Cerebellar cortex (tissue), 1 donor: Measurements from ENCODE around the gene LRPAP1.
A peak's percentile ranks its signal among the peaks of the same experiment; 100 is the strongest.

ENCODE experiments used
- DNase-seq: peaks from one replicate; pipeline ENCODE4 v3.0.0-alpha.2; 2015; ENCODE audit warnings: low spot score

LRPAP1 gene

GRCh38 chr4:3500111-3500510 lies 32.1 kb downstream of the LRPAP1 start:
- no peak for DNase-seq

DNA sequence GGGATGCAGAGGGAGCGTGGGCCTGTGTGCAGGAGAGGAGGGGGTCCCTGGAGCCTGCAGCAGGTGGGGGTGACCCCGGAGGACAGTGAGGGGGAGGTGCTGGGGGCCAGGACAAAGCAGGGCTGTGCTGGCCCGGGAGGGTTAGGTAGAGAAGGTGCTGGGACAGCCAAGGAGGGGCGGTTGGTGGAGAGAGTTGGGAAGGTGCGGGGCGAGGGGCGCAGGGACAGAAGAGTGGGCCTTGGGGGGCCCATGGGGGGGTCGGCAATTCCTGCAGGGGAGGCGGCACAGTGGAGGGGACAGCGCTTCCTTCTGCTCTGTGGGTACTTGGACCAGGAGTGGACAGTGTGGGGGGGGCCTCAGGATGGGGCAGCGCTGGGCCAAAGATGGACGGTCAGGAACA lies 32.5 kb downstream of the LRPAP1 start:
- no peak for DNase-seq

GRCh38 chr4:3498901-3499510 lies 33.2 kb downstream of the LRPAP1 start:
- no peak for DNase-seq

GRCh38 chr4:3498407-3498806 lies 33.8 kb downstream of the LRPAP1 start:
- no peak for DNase-seq

- peak; percentile 37 for DNase-seq
Observed at GRCh38 chr4:3497523-3498389, 34.5 kb downstream of the LRPAP1 start.

DNA sequence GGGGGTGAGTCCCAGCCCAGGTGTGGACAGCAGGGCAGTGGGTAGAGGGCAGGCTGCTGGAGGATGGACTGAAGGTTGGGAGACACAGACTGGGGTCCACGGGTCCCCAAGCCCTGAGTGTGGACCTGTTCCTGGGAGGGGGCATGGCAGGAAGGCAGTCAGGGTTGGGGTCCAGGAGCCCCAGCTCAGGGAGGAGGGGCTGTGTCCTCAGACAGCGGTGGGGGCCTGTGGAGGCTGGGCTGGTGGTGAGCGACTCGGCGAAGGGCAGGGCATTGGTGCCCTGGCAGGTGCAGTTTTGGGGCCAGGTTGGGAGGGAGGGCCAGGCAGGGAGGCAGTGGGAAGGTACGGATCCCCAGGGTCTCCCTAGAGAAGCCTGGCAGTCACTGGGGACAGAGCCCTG lies 35.1 kb downstream of the LRPAP1 start:
- no peak for DNase-seq

GRCh38 chr4:3496021-3496420 lies 36.2 kb downstream of the LRPAP1 start:
- no peak for DNase-seq

- DNase-seq = no peak
Observed at GRCh38 chr4:3495204-3495975, 36.8 kb downstream of the LRPAP1 start.

- DNase-seq = no peak
Observed at GRCh38 chr4:3494462-3494871, 37.8 kb downstream of the LRPAP1 start.

GRCh38 chr4:3493720-3494461 lies 38.3 kb downstream of the LRPAP1 start:
- no peak for DNase-seq

- DNase-seq = no peak
Observed at GRCh38 chr4:3492741-3493719, 39.2 kb downstream of the LRPAP1 start.

DNA sequence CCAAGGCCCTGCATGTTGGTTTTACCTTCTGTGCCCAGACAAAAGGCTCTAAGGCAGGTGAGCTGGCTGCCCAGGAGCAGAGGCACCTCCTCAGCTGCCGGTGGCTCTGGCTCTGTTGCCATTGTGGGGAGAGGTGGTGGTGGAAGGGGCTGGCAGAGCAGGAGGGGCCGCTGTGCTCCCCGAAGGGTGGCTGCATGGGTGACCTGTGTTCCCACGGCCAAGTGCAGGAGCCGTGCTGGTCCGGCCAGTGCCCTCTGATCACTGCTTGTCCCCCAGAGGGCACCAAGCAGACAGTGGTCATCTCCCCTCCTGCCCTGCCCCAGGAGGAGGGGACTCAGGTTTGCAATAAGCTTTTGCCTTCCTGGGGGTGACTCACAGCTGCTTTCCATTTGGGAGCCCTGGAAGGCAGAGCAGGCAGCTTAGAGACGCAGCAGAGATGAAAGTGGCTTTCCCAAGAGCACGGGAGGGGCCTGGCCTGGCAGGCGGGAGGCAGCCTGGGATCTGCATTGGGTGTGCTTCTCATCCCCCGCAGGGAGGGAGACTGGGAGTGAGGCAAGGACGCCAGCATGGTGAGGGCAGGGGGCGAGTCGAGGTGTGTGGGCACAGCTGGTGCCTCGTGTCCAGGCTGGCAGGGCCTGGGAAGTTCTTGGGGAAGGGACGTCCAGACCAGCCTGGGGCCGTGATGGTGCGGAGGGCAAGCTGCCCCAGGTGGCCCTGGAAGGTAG lies 40.4 kb downstream of the LRPAP1 start:
- no peak for DNase-seq

- peak; percentile 44 for DNase-seq
Observed at GRCh38 chr4:3489451-3489962, 42.7 kb downstream of the LRPAP1 start.

DNA sequence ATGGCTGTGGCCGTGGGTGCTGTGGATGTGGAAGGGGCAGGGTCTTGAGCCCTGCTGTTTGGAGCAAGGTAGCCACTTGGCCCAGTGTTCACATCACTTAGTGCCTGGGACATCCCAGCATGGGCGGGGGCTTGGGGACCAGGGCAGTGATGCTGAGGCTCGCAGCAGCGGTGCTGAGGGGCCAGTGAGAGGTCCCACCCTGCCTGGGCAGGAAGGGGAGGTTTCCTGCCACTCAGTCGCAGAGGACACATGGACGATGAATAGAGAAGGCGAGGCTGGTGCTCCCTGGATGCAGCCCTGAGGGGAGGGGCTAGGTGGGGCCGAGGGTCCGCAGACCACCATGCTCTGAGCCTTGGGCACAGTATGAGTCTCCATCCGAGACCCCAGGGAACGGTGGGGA lies 43.4 kb downstream of the LRPAP1 start:
- DNase-seq = no peak

DNA sequence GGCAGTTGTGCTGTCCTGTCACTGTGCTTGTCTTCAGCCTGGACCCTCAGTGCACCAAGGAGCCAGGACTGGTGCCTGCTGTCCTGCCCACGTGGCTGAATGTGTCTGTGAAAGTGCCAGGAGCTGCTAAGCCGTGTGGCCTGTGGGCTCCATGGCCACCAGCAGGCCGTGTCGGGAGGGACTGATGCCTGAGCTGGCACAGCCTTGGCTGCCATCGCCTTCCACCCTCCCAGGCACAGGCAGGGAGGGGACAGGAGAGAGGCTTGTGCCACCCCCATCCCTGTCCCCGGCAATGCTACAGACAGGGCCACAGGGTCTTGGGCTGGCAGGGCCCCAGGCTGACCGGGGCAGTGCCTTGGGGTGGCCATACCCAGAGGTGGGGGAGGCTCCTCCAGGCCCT lies 44.4 kb downstream of the LRPAP1 start:
- DNase-seq = peak; percentile 38

DNA sequence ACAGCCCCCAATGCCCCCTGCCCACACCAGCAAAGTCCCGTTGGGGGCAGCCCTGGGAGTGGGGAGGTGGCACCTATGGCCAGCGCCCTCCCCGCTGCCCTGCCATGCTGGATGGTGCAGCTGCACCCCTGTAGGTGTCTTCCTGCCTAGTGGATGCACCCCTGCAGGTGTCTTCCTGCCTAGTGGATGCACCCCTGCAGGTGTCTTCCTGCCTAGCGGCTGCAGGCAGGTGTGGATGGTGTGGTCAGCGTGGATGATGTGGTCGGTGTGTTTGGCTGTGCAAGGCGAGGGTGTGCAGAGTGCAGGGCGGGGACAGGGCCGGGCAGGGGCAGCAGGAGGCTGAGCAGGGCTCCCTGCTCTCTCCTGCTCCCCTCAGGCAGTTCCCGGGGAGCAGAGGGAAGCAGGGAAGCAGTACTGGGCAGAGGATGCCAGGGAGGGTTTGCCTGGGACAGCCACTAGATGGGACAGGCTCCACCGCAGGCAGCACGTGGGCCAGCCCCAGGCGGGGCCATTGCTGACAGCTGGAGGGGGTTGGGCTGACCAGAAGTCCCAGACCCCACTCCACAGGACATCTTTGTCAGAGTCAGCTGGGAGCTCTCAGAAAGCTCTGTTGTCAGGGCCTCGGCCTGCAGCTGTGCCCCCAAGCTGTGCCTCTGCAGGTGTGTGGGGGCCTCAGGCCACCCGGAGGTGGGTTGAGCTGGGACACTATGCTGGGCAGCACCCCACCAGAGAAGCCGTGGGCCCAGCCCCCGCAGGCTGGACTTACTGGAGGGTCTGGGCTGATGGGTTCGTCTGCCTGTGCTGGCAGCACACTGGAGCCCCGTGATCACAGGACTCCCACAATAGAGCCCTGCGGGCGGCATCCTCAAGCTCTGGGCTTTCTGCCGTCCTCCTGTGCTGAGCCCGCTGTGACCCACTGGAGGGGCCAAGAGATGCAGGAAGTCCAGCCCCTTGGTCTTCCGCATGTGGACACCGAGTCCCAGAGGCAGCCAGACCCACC lies 45.4 kb downstream of the LRPAP1 start:
- no peak for DNase-seq

DNA sequence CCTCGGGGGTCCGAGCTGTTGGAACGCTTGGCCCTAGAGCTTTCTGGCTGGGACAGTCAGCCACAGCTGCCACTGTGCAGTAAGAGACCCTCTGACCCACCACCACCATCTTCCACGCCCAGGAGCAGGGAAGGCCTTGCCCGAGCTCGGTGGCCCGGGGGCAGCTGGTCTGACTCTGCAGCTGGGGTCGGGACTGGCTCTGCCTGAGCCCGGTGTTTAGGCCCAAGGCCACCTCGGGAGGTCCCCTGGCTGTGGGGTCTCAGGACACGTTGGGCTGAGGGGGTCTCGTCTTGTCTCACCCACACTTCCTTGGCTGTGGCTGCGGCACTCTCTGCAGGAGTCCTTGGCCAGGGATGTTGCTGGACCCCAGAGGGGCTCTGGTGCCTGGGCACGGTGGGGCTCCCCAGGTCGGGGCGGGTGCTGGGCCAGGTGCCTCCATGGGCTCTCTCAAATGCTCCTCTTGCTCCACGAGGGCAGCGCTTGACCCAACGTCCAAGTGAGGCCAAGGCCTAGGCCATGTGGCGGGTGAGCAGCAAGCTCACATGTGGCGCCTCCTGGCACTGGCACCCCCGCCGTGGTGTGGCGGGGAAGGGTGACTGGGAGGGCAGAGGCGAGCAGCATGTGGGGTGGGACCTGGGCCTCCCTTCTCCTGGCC lies 46.2 kb downstream of the LRPAP1 start:
- no peak for DNase-seq
